ENCODE data around the gene RAB5IF. TPM values are rescaled to one million over a fixed set of nuclear protein-coding genes. Genes with fewer than 3 reads are reported as not detected.

The RAB5IF gene

GRCh38 chr20:36653456-36653855 is 47.9 kb downstream of the RAB5IF start:
- Histone ChIP-seq H3K4me2 (ENCODE audit: low read length) (no peak overlapping the region), H3K9me3 (replicated peaks; ENCODE audit: low read length) (no peaks in the 10 kb centered on the region), H3K27me3 (ENCODE audit: control insufficient read depth, insufficient read depth, low read length) (no peaks in the 10 kb centered on the region), H3K4me1 (ENCODE audit: control insufficient read depth, insufficient read depth, low read length) (no peaks in the 10 kb centered on the region), H3K9ac (ENCODE audit: low read depth, low read length) (no peak overlapping the region), H3K4me3 (ENCODE audit: low read length) (no peak overlapping the region), H3K36me3 (ENCODE audit: insufficient read depth, low read length) (peaks cover 22% of the 10 kb centered on the region)

GRCh38 chr20:36654506-36654905 is 48.9 kb downstream of the RAB5IF start:
- Histone ChIP-seq H3K9me3 (replicated peaks; ENCODE audit: low read length) (no peaks in the 10 kb centered on the region), H3K9ac (ENCODE audit: low read depth, low read length) (no peak overlapping the region), H3K4me3 (ENCODE audit: low read length) (no peak overlapping the region), H3K4me1 (ENCODE audit: control insufficient read depth, insufficient read depth, low read length) (no peaks in the 10 kb centered on the region), H3K4me2 (ENCODE audit: low read length) (no peak overlapping the region), H3K27me3 (ENCODE audit: control insufficient read depth, insufficient read depth, low read length) (no peaks in the 10 kb centered on the region), H3K36me3 (ENCODE audit: insufficient read depth, low read length) (peaks cover 22% of the 10 kb centered on the region)

- H3K4me1 ChIP-seq (ENCODE audit: control insufficient read depth, insufficient read depth, low read length) = no peaks in the 10 kb centered on the region
- no peak overlapping the region for H3K4me2 ChIP-seq (ENCODE audit: low read length)
- H3K27me3 ChIP-seq (ENCODE audit: control insufficient read depth, insufficient read depth, low read length) = no peaks in the 10 kb centered on the region
- H3K9ac ChIP-seq (ENCODE audit: low read depth, low read length) = no peak overlapping the region
- H3K4me3 ChIP-seq (ENCODE audit: low read length) = no peak overlapping the region
- H3K36me3 ChIP-seq (ENCODE audit: insufficient read depth, low read length) = peaks cover 22% of the 10 kb centered on the region
- no peaks in the 10 kb centered on the region for H3K9me3 ChIP-seq (replicated peaks; ENCODE audit: low read length)
Observed at GRCh38 chr20:36655004-36655403, 49.4 kb downstream of the RAB5IF start.

- H3K27me3 ChIP-seq (ENCODE audit: control insufficient read depth, insufficient read depth, low read length) = no peaks in the 10 kb centered on the region
Observed at GRCh38 chr20:36656733-36657132, 51.2 kb downstream of the RAB5IF start.

GRCh38 chr20:36658300-36658699 is 52.7 kb downstream of the RAB5IF start:
- Histone ChIP-seq H3K4me2 (ENCODE audit: low read length) (no peak overlapping the region), H3K9me3 (replicated peaks; ENCODE audit: low read length) (no peaks in the 10 kb centered on the region), H3K36me3 (ENCODE audit: insufficient read depth, low read length) (peaks cover 13% of the 10 kb centered on the region), H3K4me1 (ENCODE audit: control insufficient read depth, insufficient read depth, low read length) (no peaks in the 10 kb centered on the region), H3K4me3 (ENCODE audit: low read length) (no peak overlapping the region), H3K9ac (ENCODE audit: low read depth, low read length) (no peak overlapping the region), H3K27me3 (ENCODE audit: control insufficient read depth, insufficient read depth, low read length) (no peaks in the 10 kb centered on the region)

More at GRCh38 chr20:36656733-36657132, 51.2 kb downstream of the RAB5IF start:
- Histone ChIP-seq H3K36me3 (ENCODE audit: insufficient read depth, low read length) (peaks cover 22% of the 10 kb centered on the region), H3K4me2 (ENCODE audit: low read length) (no peak overlapping the region), H3K4me3 (ENCODE audit: low read length) (no peak overlapping the region), H3K9me3 (replicated peaks; ENCODE audit: low read length) (no peaks in the 10 kb centered on the region), H3K9ac (ENCODE audit: low read depth, low read length) (no peak overlapping the region), H3K4me1 (ENCODE audit: control insufficient read depth, insufficient read depth, low read length) (no peaks in the 10 kb centered on the region)

Small RNA genes lying within 50 kb of the gene (small RNA-seq; reads per million reads assigned to genes)
- not detected for gene RF00017
